ENCODE measurements around the gene PIGU. TPM values are rescaled to one million over a fixed set of nuclear protein-coding genes. Genes with fewer than 3 reads are reported as not detected.

PIGU gene
- total and polyA plus RNA-seq, 2 of the 13 experiments (the other 11 are each of a cell fraction or from before 2014, with no cell fraction given): 45.5 to 231 TPM

- TF ChIP-seq, protein P1, sequence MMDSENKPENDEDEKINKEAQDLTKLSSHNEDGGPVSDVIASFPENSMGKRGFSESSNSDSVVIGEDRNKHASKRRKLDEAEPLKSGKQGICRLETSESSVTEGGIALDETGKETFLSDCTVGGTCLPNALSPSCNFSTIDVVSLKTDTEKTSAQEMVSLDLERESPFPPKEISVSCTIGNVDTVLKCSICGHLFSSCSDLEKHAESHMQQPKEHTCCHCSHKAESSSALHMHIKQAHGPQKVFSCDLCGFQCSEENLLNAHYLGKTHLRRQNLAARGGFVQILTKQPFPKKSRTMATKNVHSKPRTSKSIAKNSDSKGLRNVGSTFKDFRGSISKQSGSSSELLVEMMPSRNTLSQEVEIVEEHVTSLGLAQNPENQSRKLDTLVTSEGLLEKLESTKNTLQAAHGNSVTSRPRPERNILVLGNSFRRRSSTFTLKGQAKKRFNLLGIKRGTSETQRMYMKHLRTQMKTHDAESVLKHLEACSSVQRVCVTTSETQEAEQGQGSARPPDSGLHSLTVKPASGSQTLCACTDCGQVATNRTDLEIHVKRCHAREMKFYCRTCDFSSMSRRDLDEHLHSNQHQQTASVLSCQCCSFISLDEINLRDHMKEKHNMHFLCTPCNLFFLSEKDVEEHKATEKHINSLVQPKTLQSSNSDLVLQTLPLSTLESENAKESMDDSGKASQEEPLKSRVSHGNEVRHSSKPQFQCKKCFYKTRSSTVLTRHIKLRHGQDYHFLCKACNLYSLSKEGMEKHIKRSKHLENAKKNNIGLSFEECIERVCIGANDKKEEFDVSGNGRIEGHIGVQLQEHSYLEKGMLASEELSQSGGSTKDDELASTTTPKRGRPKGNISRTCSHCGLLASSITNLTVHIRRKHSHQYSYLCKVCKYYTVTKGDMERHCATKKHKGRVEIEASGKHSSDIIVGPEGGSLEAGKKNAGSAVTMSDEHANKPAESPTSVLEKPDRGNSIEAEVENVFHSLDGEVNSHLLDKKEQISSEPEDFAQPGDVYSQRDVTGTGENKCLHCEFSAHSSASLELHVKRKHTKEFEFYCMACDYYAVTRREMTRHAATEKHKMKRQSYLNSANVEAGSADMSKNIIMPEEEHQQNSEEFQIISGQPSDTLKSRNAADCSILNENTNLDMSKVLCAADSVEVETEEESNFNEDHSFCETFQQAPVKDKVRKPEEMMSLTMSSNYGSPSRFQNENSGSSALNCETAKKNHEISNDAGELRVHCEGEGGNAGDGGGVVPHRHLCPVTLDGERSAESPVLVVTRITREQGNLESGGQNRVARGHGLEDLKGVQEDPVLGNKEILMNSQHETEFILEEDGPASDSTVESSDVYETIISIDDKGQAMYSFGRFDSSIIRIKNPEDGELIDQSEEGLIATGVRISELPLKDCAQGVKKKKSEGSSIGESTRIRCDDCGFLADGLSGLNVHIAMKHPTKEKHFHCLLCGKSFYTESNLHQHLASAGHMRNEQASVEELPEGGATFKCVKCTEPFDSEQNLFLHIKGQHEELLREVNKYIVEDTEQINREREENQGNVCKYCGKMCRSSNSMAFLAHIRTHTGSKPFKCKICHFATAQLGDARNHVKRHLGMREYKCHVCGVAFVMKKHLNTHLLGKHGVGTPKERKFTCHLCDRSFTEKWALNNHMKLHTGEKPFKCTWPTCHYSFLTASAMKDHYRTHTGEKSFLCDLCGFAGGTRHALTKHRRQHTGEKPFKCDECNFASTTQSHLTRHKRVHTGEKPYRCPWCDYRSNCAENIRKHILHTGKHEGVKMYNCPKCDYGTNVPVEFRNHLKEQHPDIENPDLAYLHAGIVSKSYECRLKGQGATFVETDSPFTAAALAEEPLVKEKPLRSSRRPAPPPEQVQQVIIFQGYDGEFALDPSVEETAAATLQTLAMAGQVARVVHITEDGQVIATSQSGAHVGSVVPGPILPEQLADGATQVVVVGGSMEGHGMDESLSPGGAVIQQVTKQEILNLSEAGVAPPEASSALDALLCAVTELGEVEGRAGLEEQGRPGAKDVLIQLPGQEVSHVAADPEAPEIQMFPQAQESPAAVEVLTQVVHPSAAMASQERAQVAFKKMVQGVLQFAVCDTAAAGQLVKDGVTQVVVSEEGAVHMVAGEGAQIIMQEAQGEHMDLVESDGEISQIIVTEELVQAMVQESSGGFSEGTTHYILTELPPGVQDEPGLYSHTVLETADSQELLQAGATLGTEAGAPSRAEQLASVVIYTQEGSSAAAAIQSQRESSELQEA (CRISPR knock-in tag; IDR thresholded peaks at IDR 0.05; ENCODE audit: not compliant biosample characterization): no peak
- TF ChIP-seq ZNF24 (IDR thresholded peaks at IDR 0.05): 0 out of 2 replicates have a peak, but pooled peaks have one; percentile 25
- TF ChIP-seq, protein P2, sequence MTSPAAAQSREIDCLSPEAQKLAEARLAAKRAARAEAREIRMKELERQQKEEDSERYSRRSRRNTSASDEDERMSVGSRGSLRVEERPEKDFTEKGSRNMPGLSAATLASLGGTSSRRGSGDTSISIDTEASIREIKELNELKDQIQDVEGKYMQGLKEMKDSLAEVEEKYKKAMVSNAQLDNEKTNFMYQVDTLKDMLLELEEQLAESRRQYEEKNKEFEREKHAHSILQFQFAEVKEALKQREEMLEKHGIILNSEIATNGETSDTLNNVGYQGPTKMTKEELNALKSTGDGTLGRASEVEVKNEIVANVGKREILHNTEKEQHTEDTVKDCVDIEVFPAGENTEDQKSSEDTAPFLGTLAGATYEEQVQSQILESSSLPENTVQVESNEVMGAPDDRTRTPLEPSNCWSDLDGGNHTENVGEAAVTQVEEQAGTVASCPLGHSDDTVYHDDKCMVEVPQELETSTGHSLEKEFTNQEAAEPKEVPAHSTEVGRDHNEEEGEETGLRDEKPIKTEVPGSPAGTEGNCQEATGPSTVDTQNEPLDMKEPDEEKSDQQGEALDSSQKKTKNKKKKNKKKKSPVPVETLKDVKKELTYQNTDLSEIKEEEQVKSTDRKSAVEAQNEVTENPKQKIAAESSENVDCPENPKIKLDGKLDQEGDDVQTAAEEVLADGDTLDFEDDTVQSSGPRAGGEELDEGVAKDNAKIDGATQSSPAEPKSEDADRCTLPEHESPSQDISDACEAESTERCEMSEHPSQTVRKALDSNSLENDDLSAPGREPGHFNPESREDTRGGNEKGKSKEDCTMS (CRISPR knock-in tag; conservative IDR thresholded peaks at IDR 0.05): no peak
- no peak for TF ChIP-seq ATM (IDR thresholded peaks at IDR 0.05; ENCODE audit: borderline replicate concordance)
- no peak for TF ChIP-seq TOPORS (CRISPR knock-in tag; IDR thresholded peaks at IDR 0.05)
- TF ChIP-seq ZBTB7A (CRISPR knock-in tag; IDR thresholded peaks at IDR 0.05): 0 out of 2 replicates have a peak, but pooled peaks have one; percentile 24
- no peak for TF ChIP-seq NFAT5 (CRISPR knock-in tag; IDR thresholded peaks at IDR 0.05)
- TF ChIP-seq MED1 (CRISPR knock-in tag; IDR thresholded peaks at IDR 0.05): peak; percentile 30; the same call in 1 of the 2 replicates
- TF ChIP-seq MXI1 (IDR thresholded peaks at IDR 0.05; ENCODE audit: borderline replicate concordance, low read depth, low read length): no peak; the same call in 2 of the 3 replicates
- no peak for TF ChIP-seq ZNF441 (CRISPR knock-in tag; IDR thresholded peaks at IDR 0.05; ENCODE audit: borderline replicate concordance)
- TF ChIP-seq ZNF597 (CRISPR knock-in tag; IDR thresholded peaks at IDR 0.05): no peak
These were observed 36.5 kb upstream of the PIGU start (continued) for GRCh38 chr20:34713194-34713943.
